HG02943 (cell line): ENCODE data around the gene EMP2.

Experiments
- ATAC-seq: cut with Tn5 transposase; IDR thresholded peaks from one replicate; pipeline ENCODE4 v1.9.1; 2021; ENCODE audit warnings: mild to moderate bottlenecking, low read depth, moderate library complexity; ENCODE audit not compliant: unreplicated experiment

EMP2 gene

DNA sequence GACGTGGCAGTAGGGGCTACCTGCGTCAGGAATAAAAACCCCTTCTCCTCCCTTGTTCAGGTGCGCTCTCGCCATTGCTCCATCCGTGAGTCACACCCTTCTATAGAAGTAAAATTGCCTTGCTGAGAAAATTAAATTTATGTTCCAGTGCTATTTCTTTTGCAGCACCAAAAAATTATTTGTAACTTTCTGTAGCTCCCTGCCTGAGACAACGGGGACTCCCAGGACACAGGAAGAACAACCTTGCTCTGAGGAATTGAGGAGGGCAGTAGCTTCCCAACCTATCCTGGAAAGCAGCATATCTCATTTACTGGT lies 85.4 kb downstream of the EMP2 start:
- ATAC-seq, result no peak

DNA sequence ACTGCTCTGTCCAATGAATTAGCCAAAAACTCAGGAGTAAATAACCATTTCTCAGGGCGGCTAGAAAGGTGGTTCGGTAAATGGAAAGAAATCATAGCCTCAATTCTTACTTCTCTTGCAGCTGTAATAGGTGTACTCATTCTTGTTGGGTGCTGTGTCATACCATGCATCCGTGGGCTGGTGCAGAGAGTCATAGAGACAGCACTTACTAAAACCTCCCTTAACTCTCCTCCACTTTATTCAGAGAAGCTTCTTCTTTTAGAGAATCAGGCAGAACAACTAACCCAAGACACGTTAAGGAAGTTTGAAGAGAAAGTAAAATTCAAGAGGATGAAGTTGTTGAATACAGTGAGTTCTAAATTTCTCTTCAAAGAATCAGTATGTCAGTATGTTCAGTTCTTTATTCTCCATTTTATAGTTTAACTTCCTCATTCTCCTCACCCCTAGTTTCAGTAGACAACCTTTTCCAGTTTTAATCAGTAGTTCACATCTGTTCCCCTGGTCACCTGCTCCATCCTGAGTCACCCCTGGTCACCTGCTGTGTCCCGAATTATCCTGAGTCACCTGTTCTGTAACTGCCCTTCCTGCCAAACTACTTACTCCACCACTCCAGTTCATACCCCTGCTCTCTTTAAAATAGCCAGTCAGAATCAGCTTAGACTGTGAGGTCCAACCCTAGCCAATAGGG lies 85.9 kb downstream of the EMP2 start:
- no peak for ATAC-seq

GRCh38 chr16:10493276-10493675 lies 87.1 kb downstream of the EMP2 start:
- no peak for ATAC-seq

- ATAC-seq, result no peak
Observed at GRCh38 chr16:10490141-10490540, 90.3 kb downstream of the EMP2 start.

GRCh38 chr16:10485698-10486382 lies 94.6 kb downstream of the EMP2 start:
- ATAC-seq, result no peak

DNA sequence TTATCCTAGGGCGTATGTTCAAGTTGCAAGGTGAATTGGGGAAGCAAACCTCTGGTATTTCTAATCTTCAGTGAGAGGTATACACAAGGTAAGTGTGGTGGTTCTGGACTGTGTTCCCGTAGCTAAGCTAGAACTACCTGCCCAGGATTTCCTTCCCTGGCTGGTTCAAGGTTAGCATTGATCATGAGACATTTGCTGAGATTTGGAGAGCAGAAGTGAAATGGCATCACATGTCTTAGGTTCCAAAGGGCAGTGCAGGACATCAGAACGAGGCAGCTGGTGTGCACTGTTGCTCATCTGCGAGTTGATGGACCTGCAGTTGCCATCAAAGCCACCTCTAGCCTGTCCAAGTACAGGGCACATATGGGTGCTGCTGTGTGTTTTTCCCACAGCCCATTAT lies 95.2 kb downstream of the EMP2 start:
- no peak for ATAC-seq

DNA sequence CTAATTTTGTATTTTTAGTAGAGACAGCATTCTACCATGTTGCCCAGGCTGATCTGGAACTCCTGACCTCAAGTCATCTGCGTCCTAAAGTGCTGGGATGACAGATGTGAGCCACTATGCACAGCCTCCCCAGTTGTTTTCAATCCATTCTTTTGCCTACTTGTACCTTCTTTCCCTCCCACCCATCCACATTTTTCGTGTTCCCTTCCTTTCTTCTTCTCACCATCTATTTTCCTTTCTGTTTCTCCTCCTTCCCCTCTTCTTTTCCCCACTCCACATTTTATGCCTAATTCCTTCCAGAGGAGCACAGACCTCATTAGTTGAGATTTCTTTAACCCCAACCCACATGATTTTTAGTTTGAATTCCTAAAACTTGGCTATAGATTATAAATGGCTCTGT lies 100.2 kb downstream of the EMP2 start:
- ATAC-seq, result no peak
